ENCODE data around the gene TMC1.

- no peak for TF ChIP-seq POLR2A (IDR thresholded peaks at IDR 0.05)
- TF ChIP-seq, protein P1, sequence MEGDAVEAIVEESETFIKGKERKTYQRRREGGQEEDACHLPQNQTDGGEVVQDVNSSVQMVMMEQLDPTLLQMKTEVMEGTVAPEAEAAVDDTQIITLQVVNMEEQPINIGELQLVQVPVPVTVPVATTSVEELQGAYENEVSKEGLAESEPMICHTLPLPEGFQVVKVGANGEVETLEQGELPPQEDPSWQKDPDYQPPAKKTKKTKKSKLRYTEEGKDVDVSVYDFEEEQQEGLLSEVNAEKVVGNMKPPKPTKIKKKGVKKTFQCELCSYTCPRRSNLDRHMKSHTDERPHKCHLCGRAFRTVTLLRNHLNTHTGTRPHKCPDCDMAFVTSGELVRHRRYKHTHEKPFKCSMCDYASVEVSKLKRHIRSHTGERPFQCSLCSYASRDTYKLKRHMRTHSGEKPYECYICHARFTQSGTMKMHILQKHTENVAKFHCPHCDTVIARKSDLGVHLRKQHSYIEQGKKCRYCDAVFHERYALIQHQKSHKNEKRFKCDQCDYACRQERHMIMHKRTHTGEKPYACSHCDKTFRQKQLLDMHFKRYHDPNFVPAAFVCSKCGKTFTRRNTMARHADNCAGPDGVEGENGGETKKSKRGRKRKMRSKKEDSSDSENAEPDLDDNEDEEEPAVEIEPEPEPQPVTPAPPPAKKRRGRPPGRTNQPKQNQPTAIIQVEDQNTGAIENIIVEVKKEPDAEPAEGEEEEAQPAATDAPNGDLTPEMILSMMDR (IDR thresholded peaks at IDR 0.05), result no peak
Measured at GRCh38 chr9:72769546-72769945, 248.1 kb downstream of the TMC1 start.

Data from tibial nerve (tissue), 3 donors.